Bronchial epithelial cell (primary cell): Measurements from ENCODE around the gene RGS19. TPM values are rescaled to one million over a fixed set of nuclear protein-coding genes. Genes with fewer than 3 reads are reported as not detected.

ENCODE experiments used
- DNase-seq: peaks from one replicate; pipeline ENCODE4 v3.0.0-alpha.2; 2010; ENCODE audit warnings: low read depth
- FAIRE-seq: peaks from 2 replicates; lab custom pipeline; 2011; peaks lifted over from hg19 to GRCh38; lab: Jason Lieb, UNC
- H3K27me3 ChIP-seq: 2 replicates; pipeline ENCODE4 v1.5.1; 2011; ENCODE audit warnings: low read length; ENCODE audit not compliant: control insufficient read depth, insufficient read depth
- H3K36me3 ChIP-seq: 2 replicates; pipeline ENCODE4 v1.5.1; 2011; ENCODE audit warnings: low read length; ENCODE audit not compliant: control insufficient read depth, insufficient read depth
- H3K4me3 ChIP-seq: 2 replicates; pipeline ENCODE4 v1.5.1; 2011; ENCODE audit warnings: mild to moderate bottlenecking, low read depth, low read length, control low read depth
- CTCF ChIP-seq: IDR thresholded peaks from 2 replicates; pipeline ENCODE4 v1.5.1; 2011; ENCODE audit warnings: mild to moderate bottlenecking, moderate library complexity, low read length, control low read depth, inconsistent platforms; ENCODE audit not compliant: insufficient read depth, severe bottlenecking
- total RNA-seq: library from RNA; depleted of rRNA; stranded (reverse); fragments of >200 nt; gene quantifications from 2 replicates; pipeline ENCODE4 v1.2.1, GENCODE V29; 2014

The RGS19 gene
- total RNA-seq, 1 donor from 2014 or later = 6.1 TPM

DNA sequence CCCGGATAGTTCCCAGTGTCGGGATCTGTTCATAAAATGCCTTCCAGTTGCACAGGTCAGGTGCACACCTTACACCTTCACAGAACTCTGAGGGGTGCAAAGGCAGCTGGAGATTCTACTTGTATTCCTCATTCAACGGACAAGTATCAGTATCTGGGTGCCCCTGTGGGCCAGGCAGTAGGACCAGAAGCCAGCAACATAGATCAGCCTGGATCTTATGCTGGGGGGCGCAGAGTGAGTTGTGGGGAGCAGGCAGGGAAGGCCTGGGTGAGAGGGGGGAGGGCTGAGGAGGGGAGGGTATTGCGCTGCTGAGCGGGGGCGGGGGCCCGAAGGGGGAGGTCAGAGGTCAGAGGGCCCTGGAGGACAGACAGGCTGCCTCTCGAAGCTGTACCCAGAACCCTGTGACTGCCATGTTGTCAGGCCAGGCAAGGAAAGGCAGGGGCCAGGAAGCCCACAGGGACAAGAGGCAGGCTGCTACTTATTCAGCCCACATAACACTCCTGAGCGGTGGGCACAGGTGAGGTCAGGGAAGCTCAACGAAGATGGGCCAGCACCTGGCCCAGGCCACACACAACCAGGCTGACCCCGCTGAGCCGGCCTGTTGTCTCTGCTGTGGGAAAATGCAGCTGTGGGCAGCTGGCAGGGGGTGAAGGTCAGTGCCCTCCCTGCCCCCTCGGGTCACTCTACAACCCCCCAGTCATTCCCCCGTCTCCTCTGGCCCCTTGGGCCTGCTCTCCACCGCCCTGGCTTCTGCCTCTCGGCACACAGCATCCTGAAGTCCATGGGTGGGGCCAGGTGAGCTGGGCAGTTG lies 1.7 kb upstream of the RGS19 start:
- H3K27me3 ChIP-seq = peaks cover 18% of the 10 kb centered on the region
- no peak overlapping the region for H3K4me3 ChIP-seq
- no peak for TF ChIP-seq CTCF
- H3K36me3 ChIP-seq = peaks cover 1% of the 10 kb centered on the region
- FAIRE-seq (no peak), DNase-seq (no peak)

- FAIRE-seq = no peak
- Histone ChIP-seq H3K36me3 (peaks cover 1% of the 10 kb centered on the region), H3K27me3 (peaks cover 17% of the 10 kb centered on the region), H3K4me3 (peak within 1 kb of the TSS; percentile 64)
- no peak for TF ChIP-seq CTCF
- DNase-seq = no peak
These were observed 895 bp upstream of the RGS19 start, which contains the start of gene OPRL1 for GRCh38 chr20:64080013-64080812. OPRL1 (plus strand) TSS chr20:64080082; CDS start chr20:64092721, 12,639 bp downstream.

- H3K36me3 ChIP-seq = peaks cover 4% of the 10 kb centered on the region
- no peak for FAIRE-seq
- H3K27me3 ChIP-seq = peaks cover 4% of the 10 kb centered on the region
These were observed 415 bp downstream of the RGS19 start for GRCh38 chr20:64078934-64079272.

DNA sequence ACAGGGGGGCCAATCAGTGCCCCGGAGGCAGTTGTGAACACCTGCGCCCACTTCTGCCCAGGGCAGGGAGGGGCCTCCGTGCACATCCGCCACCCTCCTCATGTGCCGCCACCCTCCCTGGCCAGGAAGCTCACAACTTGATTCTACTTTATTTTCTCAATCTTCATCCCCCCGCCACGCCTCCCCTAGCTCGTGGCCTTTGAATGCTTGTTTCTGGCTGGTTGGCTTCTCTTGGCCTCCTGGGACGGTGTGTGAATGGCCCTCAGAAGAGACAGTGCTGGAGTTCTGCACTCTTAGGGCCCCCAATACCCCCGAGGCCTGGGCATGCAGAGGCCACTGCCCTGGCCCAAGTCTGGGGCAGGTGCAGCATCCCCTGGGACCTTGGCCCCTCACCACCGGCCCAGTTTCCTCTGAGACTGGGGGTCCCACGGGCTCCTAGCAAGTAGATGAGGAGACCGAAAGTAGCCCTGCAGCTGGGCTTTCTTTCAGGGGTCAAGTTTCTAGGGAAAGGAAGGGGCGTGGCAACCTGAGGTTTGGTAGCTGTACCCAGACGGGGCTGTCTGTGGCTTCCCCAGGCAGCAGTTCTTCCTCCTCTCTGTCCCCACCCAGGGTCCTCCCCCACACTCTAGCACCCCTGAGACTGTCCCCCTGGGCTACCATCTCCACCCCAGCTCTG lies 1.3 kb downstream of the RGS19 start:
- no peak for TF ChIP-seq CTCF
- peaks cover 4% of the 10 kb centered on the region for H3K36me3 ChIP-seq
- H3K4me3 ChIP-seq = no peak overlapping the region
- DNase-seq (no peak), FAIRE-seq (no peak)
- H3K27me3 ChIP-seq = peaks cover 3% of the 10 kb centered on the region

More at GRCh38 chr20:64078934-64079272, 415 bp downstream of the RGS19 start:
- no peak for TF ChIP-seq CTCF
- H3K4me3 ChIP-seq = peak overlapping the region; percentile 64
- DNase-seq = no peak

GRCh38 chr20:64077541-64077875 lies 1.8 kb downstream of the RGS19 start:
- DNase-seq (no peak), FAIRE-seq (peak; percentile 58)
- Histone ChIP-seq H3K36me3 (peaks cover 4% of the 10 kb centered on the region), H3K4me3 (no peak overlapping the region), H3K27me3 (peaks cover 2% of the 10 kb centered on the region)
- no peak for TF ChIP-seq CTCF
